Measurements from ENCODE around the gene SMU1.

DNA sequence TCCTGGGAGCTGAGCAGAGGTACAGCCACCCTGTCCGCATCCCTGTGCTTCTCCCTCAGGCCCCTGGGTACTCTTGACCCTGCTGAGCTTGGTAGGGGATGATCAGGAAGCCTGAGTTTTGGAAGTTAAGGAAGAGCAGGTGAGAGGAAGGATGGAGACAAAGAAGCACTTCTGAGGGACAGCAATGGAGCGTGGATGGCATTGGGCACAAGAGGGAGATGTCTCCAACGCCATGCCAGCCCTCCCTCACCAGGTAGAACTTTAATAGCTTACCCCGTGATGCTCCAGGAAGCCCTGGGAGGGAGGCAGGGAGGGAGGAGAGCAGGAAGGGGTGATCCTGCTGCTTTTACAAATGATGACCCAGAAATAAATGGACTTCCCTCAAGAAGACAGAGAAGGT lies 29.9 kb upstream of the SMU1 start:
- TF ChIP-seq, protein P1, sequence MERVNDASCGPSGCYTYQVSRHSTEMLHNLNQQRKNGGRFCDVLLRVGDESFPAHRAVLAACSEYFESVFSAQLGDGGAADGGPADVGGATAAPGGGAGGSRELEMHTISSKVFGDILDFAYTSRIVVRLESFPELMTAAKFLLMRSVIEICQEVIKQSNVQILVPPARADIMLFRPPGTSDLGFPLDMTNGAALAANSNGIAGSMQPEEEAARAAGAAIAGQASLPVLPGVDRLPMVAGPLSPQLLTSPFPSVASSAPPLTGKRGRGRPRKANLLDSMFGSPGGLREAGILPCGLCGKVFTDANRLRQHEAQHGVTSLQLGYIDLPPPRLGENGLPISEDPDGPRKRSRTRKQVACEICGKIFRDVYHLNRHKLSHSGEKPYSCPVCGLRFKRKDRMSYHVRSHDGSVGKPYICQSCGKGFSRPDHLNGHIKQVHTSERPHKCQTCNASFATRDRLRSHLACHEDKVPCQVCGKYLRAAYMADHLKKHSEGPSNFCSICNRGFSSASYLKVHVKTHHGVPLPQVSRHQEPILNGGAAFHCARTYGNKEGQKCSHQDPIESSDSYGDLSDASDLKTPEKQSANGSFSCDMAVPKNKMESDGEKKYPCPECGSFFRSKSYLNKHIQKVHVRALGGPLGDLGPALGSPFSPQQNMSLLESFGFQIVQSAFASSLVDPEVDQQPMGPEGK (CRISPR knock-in tag; IDR thresholded peaks at IDR 0.05; ENCODE audit: borderline replicate concordance): no peak
- TF ChIP-seq RARB (CRISPR knock-in tag; IDR thresholded peaks at IDR 0.05) (no peak), TCF4 (CRISPR knock-in tag; IDR thresholded peaks at IDR 0.05; ENCODE audit: borderline replicate concordance) (no peak)
